Measurements from ENCODE around the gene COL20A1.

COL20A1 gene

GRCh38 chr20:63381781-63382431 lies 88.9 kb downstream of the COL20A1 start:
- TF ChIP-seq CTCF (IDR thresholded peaks at IDR 0.05; ENCODE audit: control insufficient read depth, extremely low read depth, insufficient read depth): peak; percentile 89
- no peak for DNase-seq (ENCODE audit: low read depth)
- no peak overlapping the region for H3K4me3 ChIP-seq (ENCODE audit: low read depth, low read length)

- no peak overlapping the region for H3K4me3 ChIP-seq (ENCODE audit: low read depth, low read length)
- no peak for DNase-seq (ENCODE audit: low read depth)
- no peak for TF ChIP-seq CTCF (IDR thresholded peaks at IDR 0.05; ENCODE audit: control insufficient read depth, extremely low read depth, insufficient read depth)
Measured at GRCh38 chr20:63382551-63383300, 89.7 kb downstream of the COL20A1 start.

- no peak overlapping the region for H3K4me3 ChIP-seq (ENCODE audit: low read depth, low read length)
- DNase-seq (ENCODE audit: low read depth): no peak
- no peak for TF ChIP-seq CTCF (IDR thresholded peaks at IDR 0.05; ENCODE audit: control insufficient read depth, extremely low read depth, insufficient read depth)
Measured at GRCh38 chr20:63383556-63383955, 90.6 kb downstream of the COL20A1 start.

- no peak overlapping the region for H3K4me3 ChIP-seq (ENCODE audit: low read depth, low read length)
- no peak for TF ChIP-seq CTCF (IDR thresholded peaks at IDR 0.05; ENCODE audit: control insufficient read depth, extremely low read depth, insufficient read depth)
- no peak for DNase-seq (ENCODE audit: low read depth)
Measured at GRCh38 chr20:63384336-63384735, 91.3 kb downstream of the COL20A1 start.
